Subcutaneous abdominal adipose tissue (tissue), 5 donors: ENCODE results near the gene ANKRD44.
"Not testable (repeated sequence)": the region's sequence is repeated elsewhere in the genome, so short reads cannot be mapped to it uniquely, and the experiment has no call there.

ENCODE experiments used
- H3K27ac ChIP-seq: one replicate; pipeline ENCODE4 v1.7.0; 2013; ENCODE audit warnings: low read depth, mild to moderate bottlenecking, inconsistent platforms, low read length, moderate library complexity
- H3K27me3 ChIP-seq, 5 donors: one replicate each; pipeline ENCODE4 v1.7.0; 2013; ENCODE audit warnings: low read length in 5 of 5, inconsistent platforms in 1 of 5; ENCODE audit not compliant: control insufficient read depth in 5 of 5, insufficient read depth in 4 of 5
- H3K36me3 ChIP-seq, 5 donors: one replicate each; pipeline ENCODE4 v1.7.0; 2013; ENCODE audit warnings: low read length in 5 of 5; ENCODE audit not compliant: control insufficient read depth in 5 of 5, insufficient read depth in 5 of 5
- H3K4me1 ChIP-seq, 5 donors: one replicate each; pipeline ENCODE4 v1.7.0; 2013; ENCODE audit warnings: low read length in 5 of 5, mild to moderate bottlenecking in 3 of 5, moderate library complexity in 1 of 5; ENCODE audit not compliant: control insufficient read depth in 5 of 5, insufficient read depth in 5 of 5
- H3K4me3 ChIP-seq, 5 donors: one replicate each; pipeline ENCODE4 v1.7.0; 2013; ENCODE audit warnings: low read length in 5 of 5, low read depth in 1 of 5
- H3K9ac ChIP-seq, 5 donors: one replicate each; pipeline ENCODE4 v1.7.0; 2013; ENCODE audit warnings: low read length in 5 of 5, mild to moderate bottlenecking in 4 of 5, moderate library complexity in 3 of 5
- H3K9me3 ChIP-seq, 5 donors: one replicate each; pipeline ENCODE4 v1.7.0; 2013; ENCODE audit warnings: low read length in 5 of 5; ENCODE audit not compliant: control insufficient read depth in 5 of 5
- donor health status: healthy.
- donor health status: healthy.
- donor health status: healthy.
- donor health status: healthy.
- donor health status: healthy.

Gene ANKRD44

GRCh38 chr2:197071213-197071612 lies 239.4 kb downstream of the ANKRD44 start:
- Histone ChIP-seq H3K36me3 (peaks cover 0 to 2% (median 0%) of the 10 kb centered on the region in 5 donors), H3K4me1 (peaks cover 0 to 10% (median 0%) of the 10 kb centered on the region in 5 donors), H3K27me3 (no peaks in the 10 kb centered on the region), H3K4me3 (no peak overlapping the region), H3K9me3 (no peaks in the 10 kb centered on the region), H3K27ac (no peak overlapping the region), H3K9ac (no peak overlapping the region)

GRCh38 chr2:197069958-197070357 lies 240.6 kb downstream of the ANKRD44 start:
- Histone ChIP-seq H3K9ac (no peak overlapping the region), H3K4me1 (peaks cover 0 to 10% (median 0%) of the 10 kb centered on the region in 5 donors), H3K4me3 (no peak overlapping the region), H3K36me3 (no peaks in the 10 kb centered on the region), H3K27ac (no peak overlapping the region), H3K9me3 (no peaks in the 10 kb centered on the region), H3K27me3 (no peaks in the 10 kb centered on the region)

- H3K36me3 ChIP-seq, H3K27me3 ChIP-seq, H3K4me3 ChIP-seq, H3K27ac ChIP-seq, H3K9ac ChIP-seq, H3K4me1 ChIP-seq, H3K9me3 ChIP-seq: not testable (repeated sequence)
Measured at GRCh38 chr2:197062574-197062973, 248.0 kb downstream of the ANKRD44 start.

DNA sequence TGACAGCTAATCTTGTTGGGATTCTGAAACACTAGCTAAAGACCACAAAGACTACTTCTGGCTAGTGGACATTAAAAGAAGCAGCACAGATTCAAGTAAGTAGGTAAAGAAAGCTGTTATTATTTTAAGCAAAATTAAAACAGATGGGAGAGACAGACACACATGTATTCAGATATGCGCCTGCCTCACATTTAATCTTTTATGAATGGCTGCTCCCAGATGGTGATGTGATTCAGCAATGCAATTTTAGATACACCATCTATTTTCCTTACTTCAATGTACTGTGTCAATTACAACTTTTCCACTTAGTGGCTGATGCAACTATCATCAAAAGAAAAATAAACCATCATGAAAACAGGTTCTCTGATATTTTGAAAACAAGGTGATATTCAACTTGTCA lies 251.1 kb downstream of the ANKRD44 start:
- Histone ChIP-seq H3K4me1 (no peaks in the 10 kb centered on the region), H3K4me3 (no peak overlapping the region), H3K9me3 (peaks cover 4 to 10% (median 6%) of the 10 kb centered on the region in 5 donors), H3K27ac (no peak overlapping the region), H3K36me3 (peaks cover 0 to 10% (median 5%) of the 10 kb centered on the region in 5 donors), H3K9ac (no peak overlapping the region), H3K27me3 (no peaks in the 10 kb centered on the region)

DNA sequence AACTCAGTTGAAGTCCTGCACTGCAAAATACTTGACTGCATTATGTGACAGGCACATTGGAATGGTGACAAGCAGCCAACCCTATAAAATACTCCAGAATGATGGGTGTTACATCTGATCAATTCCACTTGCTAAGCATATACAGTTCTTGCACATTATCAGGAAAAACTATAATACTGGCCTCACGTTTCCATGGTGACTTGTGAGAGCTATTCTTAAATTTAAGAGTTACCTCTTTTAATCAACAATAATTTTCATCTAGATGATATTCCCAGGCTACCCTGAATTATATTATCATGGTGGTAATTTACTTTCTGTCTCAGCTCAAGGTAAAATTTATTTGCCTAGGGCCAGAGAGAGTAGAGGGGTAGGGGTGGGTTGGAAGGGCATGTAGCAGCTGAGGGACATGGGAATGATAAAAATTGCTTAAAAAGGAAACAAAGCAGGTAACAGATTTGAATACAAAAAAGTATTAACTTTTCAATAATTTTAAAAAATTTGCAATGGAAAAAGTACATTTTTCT lies 251.7 kb downstream of the ANKRD44 start:
- Histone ChIP-seq H3K4me3 (no peak overlapping the region), H3K27me3 (no peaks in the 10 kb centered on the region), H3K27ac (no peak overlapping the region), H3K9ac (no peak overlapping the region), H3K4me1 (no peaks in the 10 kb centered on the region), H3K36me3 (peaks cover 0 to 12% (median 5%) of the 10 kb centered on the region in 5 donors), H3K9me3 (peaks cover 4 to 12% (median 6%) of the 10 kb centered on the region in 5 donors)

DNA sequence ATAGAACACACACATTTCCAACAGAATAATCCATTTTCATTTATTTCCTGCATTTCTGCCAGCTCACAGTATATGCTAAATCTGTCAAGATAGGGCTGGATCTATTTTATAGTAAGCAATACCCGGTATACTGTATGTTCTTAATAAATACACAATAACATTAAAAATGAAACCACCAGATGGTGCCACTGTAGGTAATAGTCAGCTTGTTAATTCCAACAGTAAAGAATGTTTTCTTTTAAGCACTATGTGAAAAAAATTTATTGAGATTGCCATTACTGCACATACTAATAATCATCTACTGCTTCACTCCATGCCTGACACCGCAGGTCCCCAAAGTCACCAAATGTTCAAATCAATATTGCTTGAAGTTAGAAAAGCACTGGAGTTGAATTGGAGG lies 252.6 kb downstream of the ANKRD44 start:
- Histone ChIP-seq H3K27me3 (no peaks in the 10 kb centered on the region), H3K9me3 (peaks cover 4 to 12% (median 6%) of the 10 kb centered on the region in 5 donors), H3K27ac (no peak overlapping the region), H3K4me1 (no peaks in the 10 kb centered on the region), H3K4me3 (no peak overlapping the region), H3K9ac (no peak overlapping the region), H3K36me3 (peaks cover 0 to 12% (median 5%) of the 10 kb centered on the region in 5 donors)

DNA sequence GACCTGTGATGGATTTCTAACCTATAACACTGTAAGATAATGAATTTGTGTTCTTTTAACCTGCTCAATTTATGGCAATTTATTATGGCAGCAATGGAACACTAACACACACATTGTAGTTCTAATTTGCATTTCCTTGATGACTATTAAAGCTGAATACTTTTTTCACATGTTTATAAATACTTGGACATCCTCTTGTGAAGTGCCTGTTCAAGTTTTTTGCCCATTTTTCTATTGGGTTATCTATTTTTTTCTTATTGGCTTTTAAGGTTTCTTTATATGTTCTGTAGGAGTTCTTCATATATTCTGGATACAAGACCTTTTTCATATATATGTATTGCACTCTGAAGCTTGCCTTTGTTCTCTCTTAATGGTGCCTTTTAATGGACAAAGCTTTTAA lies 255.5 kb downstream of the ANKRD44 start:
- Histone ChIP-seq H3K9me3 (peaks cover 4 to 12% (median 6%) of the 10 kb centered on the region in 5 donors), H3K4me1 (peaks cover 0 to 5% (median 0%) of the 10 kb centered on the region in 5 donors), H3K9ac (no peak overlapping the region), H3K4me3 (no peak overlapping the region), H3K27ac (no peak overlapping the region), H3K27me3 (no peaks in the 10 kb centered on the region), H3K36me3 (peaks cover 0 to 11% (median 3%) of the 10 kb centered on the region in 5 donors)

DNA sequence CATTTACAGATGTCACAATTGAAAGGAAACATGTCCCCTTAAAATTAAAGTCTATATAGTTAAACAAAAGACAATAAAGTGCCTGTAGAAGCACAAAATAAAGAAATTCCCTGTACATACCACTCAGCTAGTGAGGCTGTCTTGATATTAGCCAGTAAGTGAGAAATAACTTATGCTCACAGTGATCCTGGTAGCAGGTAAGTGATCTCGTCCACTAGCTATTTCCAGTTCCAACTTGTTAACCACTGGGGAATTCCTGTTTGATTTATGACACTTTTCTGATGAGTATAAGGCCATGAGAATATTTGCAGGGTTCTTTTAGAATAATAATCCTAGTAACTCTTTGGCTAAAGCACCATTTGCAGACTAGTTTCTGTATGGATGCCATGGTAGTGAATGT lies 256.1 kb downstream of the ANKRD44 start:
- Histone ChIP-seq H3K9ac (no peak overlapping the region), H3K27ac (no peak overlapping the region), H3K4me1 (peaks cover 0 to 5% (median 0%) of the 10 kb centered on the region in 5 donors), H3K27me3 (no peaks in the 10 kb centered on the region), H3K36me3 (peaks cover 0 to 10% (median 3%) of the 10 kb centered on the region in 5 donors), H3K4me3 (no peak overlapping the region), H3K9me3 (peaks cover 4 to 12% (median 6%) of the 10 kb centered on the region in 5 donors)

DNA sequence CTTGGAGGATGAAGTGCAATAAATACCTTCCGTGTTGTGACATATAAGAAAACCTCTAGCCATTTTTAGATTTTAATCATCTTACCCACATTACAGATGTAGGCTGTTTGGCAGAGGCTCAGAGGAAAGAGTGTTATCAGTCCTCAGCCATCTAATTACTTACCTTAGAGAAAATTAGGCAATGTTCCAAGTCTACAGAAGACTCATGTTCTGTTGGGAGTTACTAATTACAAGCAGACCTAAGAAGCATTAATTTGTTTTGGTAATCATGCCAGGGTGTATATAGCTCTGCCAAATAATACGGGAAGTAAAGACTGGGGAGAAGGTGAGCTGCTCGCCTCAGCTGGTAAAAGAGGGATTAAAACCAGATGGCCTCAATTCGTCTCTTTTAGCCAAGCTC lies 258.2 kb downstream of the ANKRD44 start:
- Histone ChIP-seq H3K27ac (no peak overlapping the region), H3K9ac (no peak overlapping the region), H3K36me3 (peaks cover 0 to 10% (median 3%) of the 10 kb centered on the region in 5 donors), H3K4me3 (no peak overlapping the region), H3K4me1 (peaks cover 0 to 5% (median 0%) of the 10 kb centered on the region in 5 donors), H3K9me3 (peaks cover 4 to 12% (median 6%) of the 10 kb centered on the region in 5 donors), H3K27me3 (no peaks in the 10 kb centered on the region)

DNA sequence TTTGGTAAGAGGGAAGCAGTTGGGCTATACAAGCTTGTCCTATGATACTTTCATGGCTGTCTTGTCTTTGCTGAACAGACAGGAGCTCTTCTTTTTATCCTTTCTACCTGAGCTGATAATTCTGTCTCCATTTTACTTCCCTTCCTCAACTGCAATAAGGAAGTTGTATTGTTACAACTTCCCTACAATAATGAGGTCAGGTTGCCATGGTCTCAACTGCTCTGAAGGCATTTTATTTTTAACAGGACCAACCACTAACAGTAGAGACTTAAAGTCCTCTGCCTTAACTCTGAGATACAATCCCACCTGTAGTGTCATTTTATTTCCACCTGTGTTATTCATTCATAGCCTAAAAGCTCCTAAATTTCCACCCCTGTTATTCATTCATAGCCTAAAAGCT lies 265.5 kb downstream of the ANKRD44 start:
- H3K27me3 ChIP-seq: no peaks in the 10 kb centered on the region
- no peak overlapping the region for H3K4me3 ChIP-seq
- H3K36me3 ChIP-seq: no peaks in the 10 kb centered on the region
- no peak overlapping the region for H3K9ac ChIP-seq
- peaks cover 0 to 3% (median 0%) of the 10 kb centered on the region in 5 donors for H3K4me1 ChIP-seq
- H3K27ac ChIP-seq: no peak overlapping the region
- no peaks in the 10 kb centered on the region for H3K9me3 ChIP-seq
